Neural progenitor cell (in vitro differentiated cells): ENCODE data around the gene PADI2. TPM values are rescaled to one million over a fixed set of nuclear protein-coding genes. Genes with fewer than 3 reads are reported as not detected.

Source experiments
- DNase-seq: peaks from one replicate; pipeline ENCODE4 v3.0.0-alpha.2; 2016; ENCODE audit warnings: low spot score
- H2AFZ ChIP-seq: fragments of 200-600 bp; sonication (generic); replicated peaks from 2 replicates; pipeline ENCODE4 v1.6.1; 2016; ENCODE audit warnings: antibody characterized with exemption
- H3F3A ChIP-seq: fragments of 200-600 bp; sonication (generic); 2 replicates; pipeline ENCODE4 v1.6.1; 2016; ENCODE audit warnings: antibody characterized with exemption, low read depth
- H3K27ac ChIP-seq: fragments of 200-600 bp; sonication (generic); 2 replicates; pipeline ENCODE4 v1.5.1; 2016; ENCODE audit warnings: mild to moderate bottlenecking
- H3K27me3 ChIP-seq: fragments of 200-600 bp; sonication (generic); 2 replicates; pipeline ENCODE4 v1.6.1; 2016; ENCODE audit warnings: mild to moderate bottlenecking, moderate library complexity
- H3K36me3 ChIP-seq: fragments of 200-600 bp; sonication (generic); 2 replicates; pipeline ENCODE4 v1.5.1; 2016
- H3K4me1 ChIP-seq: fragments of 200-600 bp; sonication (generic); 2 replicates; pipeline ENCODE4 v1.6.1; 2016; ENCODE audit warnings: mixed run types
- H3K4me2 ChIP-seq: fragments of 200-600 bp; sonication (generic); 2 replicates; pipeline ENCODE4 v1.6.1; 2016
- H3K4me3 ChIP-seq: fragments of 200-600 bp; sonication (generic); 2 replicates; pipeline ENCODE4 v1.5.1; 2016
- H3K79me2 ChIP-seq: fragments of 200-600 bp; sonication (generic); 2 replicates; pipeline ENCODE4 v1.6.1; 2016; ENCODE audit warnings: low read depth
- H3K9ac ChIP-seq: fragments of 200-600 bp; sonication (generic); 2 replicates; pipeline ENCODE4 v1.6.1; 2016
- H3K9me3 ChIP-seq: fragments of 200-600 bp; sonication (generic); 2 replicates; pipeline ENCODE4 v1.5.1; 2016; ENCODE audit warnings: low read depth
- H4K20me1 ChIP-seq: fragments of 200-600 bp; sonication (generic); 2 replicates; pipeline ENCODE4 v1.6.1; 2016; ENCODE audit warnings: low read depth
- H3K27ac Mint-ChIP-seq: 3 replicates; pipeline ENCODE4 v1.8.0; 2021; ENCODE audit warnings: mixed read lengths
- H3K27me3 Mint-ChIP-seq: 2 replicates; pipeline ENCODE4 v1.8.0; 2022; ENCODE audit warnings: low read depth, mild to moderate bottlenecking, inconsistent platforms, moderate library complexity, mixed read lengths; ENCODE audit not compliant: insufficient read depth
- H3K36me3 Mint-ChIP-seq: 3 replicates; pipeline ENCODE4 v1.8.0; 2021; ENCODE audit warnings: mixed read lengths
- H3K4me1 Mint-ChIP-seq: 3 replicates; pipeline ENCODE4 v1.8.0; 2021; ENCODE audit warnings: mixed read lengths
- H3K4me3 Mint-ChIP-seq: 3 replicates; pipeline ENCODE4 v1.8.0; 2021; ENCODE audit warnings: mild to moderate bottlenecking, moderate library complexity, mixed read lengths
- H3K9me3 Mint-ChIP-seq: 3 replicates; pipeline ENCODE4 v1.8.0; 2020; ENCODE audit warnings: mixed read lengths
- CTCF ChIP-seq: fragments of 200-600 bp; sonication (generic); IDR thresholded peaks from 2 replicates; pipeline ENCODE4 v1.5.1; 2017; ENCODE audit warnings: antibody characterized with exemption, mild to moderate bottlenecking
- EZH2 ChIP-seq: fragments of 200-600 bp; sonication (generic); IDR thresholded peaks from 2 replicates; pipeline ENCODE4 v1.6.1; 2017; ENCODE audit warnings: antibody characterized with exemption, mild to moderate bottlenecking, moderate library complexity
- EZH2phosphoT487 ChIP-seq: fragments of 200-600 bp; sonication (generic); IDR thresholded peaks from 2 replicates; pipeline ENCODE4 v1.6.1; 2017; ENCODE audit warnings: antibody characterized with exemption
- total RNA-seq: library from RNA; depleted of rRNA; stranded (reverse); fragments of >200 nt; gene quantifications from 2 replicates; pipeline ENCODE4 v1.2.3, GENCODE V29; 2015; ENCODE audit warnings: low replicate concordance

The PADI2 gene
- total RNA-seq, 1 donor from 2014 or later: 0.77 TPM

- no peak overlapping the region for H3K4me3 Mint-ChIP-seq
- peaks cover 12% of the 10 kb centered on the region for H3K4me1 ChIP-seq
These were observed 22.7 kb downstream of the PADI2 start for GRCh38 chr1:17096584-17096983.

GRCh38 chr1:17095141-17095540, 24.1 kb downstream of the PADI2 start:
- Histone ChIP-seq H2AFZ (no peak overlapping the region), H3K9me3 (no peaks in the 10 kb centered on the region), H4K20me1 (no peaks in the 10 kb centered on the region), H3K4me2 (no peak overlapping the region), H3K4me3 (no peak overlapping the region), H3K4me1 (peaks cover 12% of the 10 kb centered on the region), H3K9ac (no peak overlapping the region), H3K27ac (no peak overlapping the region), H3K79me2 (no peaks in the 10 kb centered on the region), H3K27me3 (no peaks in the 10 kb centered on the region), H3K36me3 (no peaks in the 10 kb centered on the region), H3F3A (peaks cover 3% of the 10 kb centered on the region)
- TF ChIP-seq EZH2 (no peak), CTCF (no peak)
- H3K27me3 Mint-ChIP-seq: peaks cover 21% of the 10 kb centered on the region
- no peaks in the 10 kb centered on the region for H3K36me3 Mint-ChIP-seq
- peaks cover 43% of the 10 kb centered on the region for H3K4me1 Mint-ChIP-seq
- DNase-seq: no peak
- H3K27ac Mint-ChIP-seq: no peak overlapping the region
- H3K9me3 Mint-ChIP-seq: no peaks in the 10 kb centered on the region
- no peak overlapping the region for H3K4me3 Mint-ChIP-seq

More at GRCh38 chr1:17096584-17096983, 22.7 kb downstream of the PADI2 start:
- Histone ChIP-seq H3K27ac (no peak overlapping the region), H4K20me1 (no peaks in the 10 kb centered on the region), H3K27me3 (no peaks in the 10 kb centered on the region), H3K9me3 (no peaks in the 10 kb centered on the region), H3K9ac (no peak overlapping the region), H3K79me2 (no peaks in the 10 kb centered on the region), H3F3A (peaks cover 3% of the 10 kb centered on the region), H3K4me3 (no peak overlapping the region), H3K4me2 (no peak overlapping the region), H3K36me3 (no peaks in the 10 kb centered on the region), H2AFZ (no peak overlapping the region)
- Mint-ChIP-seq H3K4me1 (peaks cover 45% of the 10 kb centered on the region), H3K27ac (no peak overlapping the region), H3K27me3 (peaks cover 12% of the 10 kb centered on the region), H3K9me3 (no peaks in the 10 kb centered on the region), H3K36me3 (no peaks in the 10 kb centered on the region)
- no peak for TF ChIP-seq CTCF
- no peak for TF ChIP-seq EZH2phosphoT487
- TF ChIP-seq EZH2: no peak
- DNase-seq: no peak

GRCh38 chr1:17094664-17095063, 24.6 kb downstream of the PADI2 start:
- H3K4me3 ChIP-seq: no peak overlapping the region
- Mint-ChIP-seq H3K9me3 (no peaks in the 10 kb centered on the region), H3K4me3 (no peak overlapping the region), H3K27ac (no peak overlapping the region), H3K27me3 (peaks cover 21% of the 10 kb centered on the region), H3K4me1 (peaks cover 46% of the 10 kb centered on the region), H3K36me3 (no peaks in the 10 kb centered on the region)
- no peak overlapping the region for H3K4me2 ChIP-seq
- H3K27me3 ChIP-seq: no peaks in the 10 kb centered on the region
- peaks cover 12% of the 10 kb centered on the region for H3K4me1 ChIP-seq
- no peaks in the 10 kb centered on the region for H3K79me2 ChIP-seq
- no peaks in the 10 kb centered on the region for H3K36me3 ChIP-seq
- no peaks in the 10 kb centered on the region for H4K20me1 ChIP-seq
- TF ChIP-seq EZH2phosphoT487 (no peak), CTCF (no peak), EZH2 (no peak)
- H3F3A ChIP-seq: peaks cover 3% of the 10 kb centered on the region
- no peak for DNase-seq
- no peak overlapping the region for H3K27ac ChIP-seq
- H2AFZ ChIP-seq: no peak overlapping the region
- H3K9me3 ChIP-seq: no peaks in the 10 kb centered on the region
- no peak overlapping the region for H3K9ac ChIP-seq
